HCT116 (cell line): Measurements from ENCODE around the gene TPD52L1. TPM values are rescaled to one million over a fixed set of nuclear protein-coding genes. Genes with fewer than 3 reads are reported as not detected.

Source experiments
- ATAC-seq: fragments of 200-7000 bp; cut with Tn5 transposase; 2 replicates; pipeline ENCODE4 v1.9.1; 2020; ENCODE audit warnings: mild to moderate bottlenecking, moderate library complexity
- BruUV-seq: library from RNA; stranded (reverse); fragments of 400-500 nt; replicated peaks from 2 replicates; lab custom pipeline; 2021; lab: Mats Ljungman, UMichigan
- CTCF ChIA-PET: fragments of 300-600 bp; sonication (Branson Sonifier 250); formaldehyde crosslinking; loops from one replicate; lab custom pipeline; 2021; ENCODE audit warnings: antibody characterized with exemption; lab: Charles Lee
- POLR2A ChIA-PET: fragments of 300-600, 350-600 bp; sonication (Branson Sonifier 250); formaldehyde crosslinking; loops from one replicate; lab custom pipeline; 2021; ENCODE audit warnings: antibody characterized with exemption; lab: Charles Lee
- RAD21 ChIA-PET, 2 experiments: fragments of 300-600 bp; sonication (Branson Sonifier 250); formaldehyde crosslinking; loops; one replicate each; lab custom pipeline; 2023; ENCODE audit warnings: low total read pairs in 2 of 2; ENCODE audit not compliant: uncharacterized antibody in 2 of 2, unreplicated experiment in 2 of 2, low non-redundant PET in 1 of 2; lab: Charles Lee
- DNase-seq: peaks from one replicate; pipeline ENCODE4 v3.0.0-alpha.2; 2010; ENCODE audit warnings: low read depth, low spot score
- H2AFZ ChIP-seq: fragments of 200-600 bp; shearing (Covaris generic), sonication (generic); 2 replicates; pipeline ENCODE4 v1.6.1; 2017; ENCODE audit warnings: low read depth, mixed run types, mixed read lengths, antibody characterized with exemption, low read length; ENCODE audit not compliant: poor library complexity, severe bottlenecking
- H3K27ac ChIP-seq: 2 replicates; pipeline ENCODE4 v1.5.1; 2012; ENCODE audit warnings: low read depth, low read length
- H3K27me3 ChIP-seq: fragments of 200-600 bp; sonication (generic); 2 replicates; pipeline ENCODE4 v1.6.1; 2016; ENCODE audit warnings: mixed run types, low read length, mixed read lengths; ENCODE audit not compliant: insufficient read depth
- H3K36me3 ChIP-seq, 2 experiments: fragments of 200-500 bp in 1 of 2; fragments of 200-600 bp in 1 of 2; sonication (Bioruptor generic) in 1 of 2; sonication (generic) in 1 of 2; 2 replicates each; pipeline versions ENCODE4 v1.5.1 to v1.6.1; 2014 to 2016; ENCODE audit warnings: low read length in 2 of 2, inconsistent platforms in 1 of 2, mixed read lengths in 1 of 2, mixed run types in 1 of 2; ENCODE audit not compliant: insufficient read depth in 2 of 2, control insufficient read depth in 1 of 2
- H3K4me1 ChIP-seq, 2 experiments: fragments of 200-600 bp in 1 of 2; sonication (generic) in 1 of 2; 2 replicates each; pipeline versions ENCODE4 v1.5.1 to v1.6.1; 2012 to 2017; ENCODE audit warnings: low read length in 2 of 2, inconsistent platforms in 1 of 2, mild to moderate bottlenecking in 1 of 2, mixed read lengths in 1 of 2, mixed run types in 1 of 2, moderate library complexity in 1 of 2; ENCODE audit not compliant: insufficient read depth in 2 of 2, control insufficient read depth in 1 of 2
- H3K4me2 ChIP-seq: fragments of 200-600 bp; sonication (generic); 2 replicates; pipeline ENCODE4 v1.6.1; 2017; ENCODE audit warnings: mixed run types, low read length, mixed read lengths
- H3K4me3 ChIP-seq, 2 experiments: fragments of 200-600 bp in 1 of 2; sonication (generic) in 1 of 2; replicated peaks in 1 of 2; 2 replicates each; pipeline ENCODE4 v1.5.1; 2011 to 2016; ENCODE audit warnings: low read length in 2 of 2, control low read depth in 1 of 2, low read depth in 1 of 2, mild to moderate bottlenecking in 1 of 2, mixed read lengths in 1 of 2, mixed run types in 1 of 2
- H3K79me2 ChIP-seq: fragments of 200-600 bp; sonication (generic); 2 replicates; pipeline ENCODE4 v1.6.1; 2017; ENCODE audit warnings: mild to moderate bottlenecking, mixed run types, low read length, moderate library complexity, mixed read lengths; ENCODE audit not compliant: insufficient read depth
- H3K9ac ChIP-seq: fragments of 200-600 bp; sonication (generic); 2 replicates; pipeline ENCODE4 v1.6.1; 2016; ENCODE audit warnings: low read length, mixed read lengths
- H3K9me2 ChIP-seq: fragments of 200-600 bp; sonication (generic), shearing (Covaris generic); 2 replicates; pipeline ENCODE4 v1.6.1; 2017; ENCODE audit warnings: mixed run types, mild to moderate bottlenecking, moderate library complexity; ENCODE audit not compliant: insufficient read depth
- H3K9me3 ChIP-seq, 2 experiments: fragments of 200-500 bp in 1 of 2; fragments of 200-600 bp in 1 of 2; sonication (Bioruptor generic) in 1 of 2; sonication (generic) in 1 of 2; 2 replicates each; pipeline ENCODE4 v1.6.1; 2014 to 2017; ENCODE audit warnings: low read length in 2 of 2, mixed read lengths in 2 of 2, inconsistent platforms in 1 of 2, low read depth in 1 of 2, mild to moderate bottlenecking in 1 of 2, mixed run types in 1 of 2, moderate library complexity in 1 of 2; ENCODE audit not compliant: control insufficient read depth in 1 of 2, insufficient read depth in 1 of 2
- H4K20me1 ChIP-seq: fragments of 200-600 bp; sonication (generic), shearing (Covaris generic); 2 replicates; pipeline ENCODE4 v1.6.1; 2017; ENCODE audit warnings: mixed run types, mild to moderate bottlenecking, moderate library complexity; ENCODE audit not compliant: insufficient read depth
- CBX3 ChIP-seq: IDR thresholded peaks from 2 replicates; pipeline ENCODE4 v1.6.1; 2012; ENCODE audit warnings: low read depth
- CEBPB ChIP-seq: IDR thresholded peaks from 2 replicates; pipeline ENCODE4 v1.6.1; 2012; ENCODE audit warnings: low read depth
- FOSL1 ChIP-seq: IDR thresholded peaks from 2 replicates; pipeline ENCODE4 v1.6.1; 2012; ENCODE audit warnings: low read depth
- JUND ChIP-seq: IDR thresholded peaks from 2 replicates; pipeline ENCODE4 v1.6.1; 2012
- POLR2AphosphoS5 ChIP-seq: IDR thresholded peaks from 2 replicates; pipeline ENCODE4 v1.6.1; 2011; ENCODE audit warnings: mild to moderate bottlenecking, low read depth, low read length, moderate library complexity
- RAD21 ChIP-seq: IDR thresholded peaks from 2 replicates; pipeline ENCODE4 v1.6.1; 2012; ENCODE audit warnings: low read depth, mild to moderate bottlenecking
- SIN3A ChIP-seq: IDR thresholded peaks from 2 replicates; pipeline ENCODE4 v1.6.1; 2012; ENCODE audit warnings: low read depth
- SP1 ChIP-seq: IDR thresholded peaks from 2 replicates; pipeline ENCODE4 v1.6.1; 2012; ENCODE audit warnings: low read depth
- TCF7L2 ChIP-seq: IDR thresholded peaks from 2 replicates; pipeline ENCODE4 v1.7.0; 2011; ENCODE audit warnings: borderline replicate concordance, inconsistent platforms; ENCODE audit not compliant: insufficient read depth, insufficient read length; ENCODE audit errors: extremely low read depth
- YY1 ChIP-seq: IDR thresholded peaks from 2 replicates; pipeline ENCODE4 v1.6.1; 2011; ENCODE audit warnings: low read length, low read depth, moderate library complexity, mild to moderate bottlenecking; ENCODE audit not compliant: insufficient replicate concordance; ENCODE audit errors: extremely low read depth
- ZFX ChIP-seq: fragments of 450-650 bp; IDR thresholded peaks from 2 replicates; pipeline ENCODE4 v1.6.1; 2017
- ZNF274 ChIP-seq: fragments of 200-500 bp; sonication (Bioruptor generic); IDR thresholded peaks from 2 replicates; pipeline ENCODE4 v1.6.1; 2014; ENCODE audit warnings: mild to moderate bottlenecking, low read depth, low read length, inconsistent platforms
- intact Hi-C: fragments of 100-400 bp; cut with micrococcal nuclease; formaldehyde crosslinking; loops from 2 replicates; pipeline ENCODE4 v1.10.0; 2022
- total RNA-seq: library from RNA; stranded (reverse); gene quantifications from one replicate; pipeline ENCODE4 v1.2.1, GENCODE V29; 2021; ENCODE audit not compliant: unreplicated experiment
- TF ChIP-seq, protein P1 (sequence below): IDR thresholded peaks from 2 replicates; pipeline ENCODE4 v1.6.1; 2012; ENCODE audit warnings: low read depth
- TF ChIP-seq, protein P2 (sequence below): IDR thresholded peaks from 2 replicates; pipeline ENCODE4 v1.6.1; 2012
- TF ChIP-seq, protein P3 (sequence below): IDR thresholded peaks from 2 replicates; pipeline ENCODE4 v1.6.1; 2012
- TF ChIP-seq, protein P4 (sequence below): IDR thresholded peaks from 2 replicates; pipeline ENCODE4 v1.6.1; 2011; ENCODE audit warnings: mild to moderate bottlenecking, low read length, moderate library complexity; ENCODE audit not compliant: insufficient replicate concordance; ENCODE audit errors: extremely low read depth

The TPD52L1 gene
- total RNA-seq, 1 experiment from 2014 or later = 64.1 TPM

DNA sequence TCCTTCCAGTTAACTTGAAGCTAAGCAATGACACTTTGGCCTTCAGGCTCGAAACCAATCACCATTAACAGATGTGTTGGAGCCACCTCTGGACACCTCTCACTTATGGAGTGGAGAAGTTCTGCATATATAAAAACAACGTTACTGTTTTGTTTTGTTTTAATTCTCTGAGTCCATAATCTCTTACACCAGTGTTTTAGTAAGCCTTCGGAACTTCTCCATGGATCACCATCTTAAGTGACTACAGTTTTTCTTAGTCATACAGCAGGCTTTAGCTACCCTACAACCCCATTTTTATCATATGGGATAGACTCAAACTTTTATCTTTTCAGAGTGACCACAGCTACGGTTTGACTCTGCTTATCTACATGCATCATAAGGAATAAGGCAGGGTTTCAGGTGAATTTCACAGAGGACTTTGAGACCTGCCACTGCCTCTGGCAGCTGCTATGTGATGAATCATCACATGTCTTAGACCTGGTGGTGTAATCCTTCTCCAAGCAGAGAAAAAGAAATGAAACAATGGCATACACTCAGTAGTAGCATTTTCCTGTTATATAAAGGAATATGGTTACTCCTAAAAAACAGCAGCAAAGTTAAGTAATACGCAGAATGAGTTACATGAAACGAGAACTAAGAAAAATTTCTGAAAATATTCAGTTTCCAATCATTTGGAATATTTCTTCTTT, 153.7 kb downstream of the TPD52L1 start:
- Histone ChIP-seq H3K9ac (no peak overlapping the region), H3K36me3 (no peaks in the 10 kb centered on the region), H3K4me2 (no peak overlapping the region), H3K27ac (no peak overlapping the region), H3K27me3 (no peaks in the 10 kb centered on the region), H3K79me2 (no peaks in the 10 kb centered on the region), H3K9me3 (no peaks in the 10 kb centered on the region), H3K9me2 (no peaks in the 10 kb centered on the region), H4K20me1 (no peaks in the 10 kb centered on the region), H3K4me1 (peaks cover 0 to under 1% of the 10 kb centered on the region in 2 experiments; a peak in 2 of 4 replicates), H2AFZ (no peak overlapping the region), H3K4me3 (no peak overlapping the region)
- ChIA-PET RAD21 (no interaction called here), CTCF (interaction anchor here (1.0 kb wide), 1 partner anchor 446 kb away, joined by 3 read pairs; no protein-coding TSS in a partner anchor), POLR2A (no interaction called here)
- DNase-seq (no peak), ATAC-seq (no peak)
- no TSS peak for BruUV-seq
- TF ChIP-seq, protein P1, sequence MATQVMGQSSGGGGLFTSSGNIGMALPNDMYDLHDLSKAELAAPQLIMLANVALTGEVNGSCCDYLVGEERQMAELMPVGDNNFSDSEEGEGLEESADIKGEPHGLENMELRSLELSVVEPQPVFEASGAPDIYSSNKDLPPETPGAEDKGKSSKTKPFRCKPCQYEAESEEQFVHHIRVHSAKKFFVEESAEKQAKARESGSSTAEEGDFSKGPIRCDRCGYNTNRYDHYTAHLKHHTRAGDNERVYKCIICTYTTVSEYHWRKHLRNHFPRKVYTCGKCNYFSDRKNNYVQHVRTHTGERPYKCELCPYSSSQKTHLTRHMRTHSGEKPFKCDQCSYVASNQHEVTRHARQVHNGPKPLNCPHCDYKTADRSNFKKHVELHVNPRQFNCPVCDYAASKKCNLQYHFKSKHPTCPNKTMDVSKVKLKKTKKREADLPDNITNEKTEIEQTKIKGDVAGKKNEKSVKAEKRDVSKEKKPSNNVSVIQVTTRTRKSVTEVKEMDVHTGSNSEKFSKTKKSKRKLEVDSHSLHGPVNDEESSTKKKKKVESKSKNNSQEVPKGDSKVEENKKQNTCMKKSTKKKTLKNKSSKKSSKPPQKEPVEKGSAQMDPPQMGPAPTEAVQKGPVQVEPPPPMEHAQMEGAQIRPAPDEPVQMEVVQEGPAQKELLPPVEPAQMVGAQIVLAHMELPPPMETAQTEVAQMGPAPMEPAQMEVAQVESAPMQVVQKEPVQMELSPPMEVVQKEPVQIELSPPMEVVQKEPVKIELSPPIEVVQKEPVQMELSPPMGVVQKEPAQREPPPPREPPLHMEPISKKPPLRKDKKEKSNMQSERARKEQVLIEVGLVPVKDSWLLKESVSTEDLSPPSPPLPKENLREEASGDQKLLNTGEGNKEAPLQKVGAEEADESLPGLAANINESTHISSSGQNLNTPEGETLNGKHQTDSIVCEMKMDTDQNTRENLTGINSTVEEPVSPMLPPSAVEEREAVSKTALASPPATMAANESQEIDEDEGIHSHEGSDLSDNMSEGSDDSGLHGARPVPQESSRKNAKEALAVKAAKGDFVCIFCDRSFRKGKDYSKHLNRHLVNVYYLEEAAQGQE = no peak
- TF ChIP-seq, protein P2, sequence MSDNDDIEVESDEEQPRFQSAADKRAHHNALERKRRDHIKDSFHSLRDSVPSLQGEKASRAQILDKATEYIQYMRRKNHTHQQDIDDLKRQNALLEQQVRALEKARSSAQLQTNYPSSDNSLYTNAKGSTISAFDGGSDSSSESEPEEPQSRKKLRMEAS = no peak
- no peak for TF ChIP-seq ZFX
- no peak for TF ChIP-seq RAD21
- TF ChIP-seq SIN3A = no peak
- TF ChIP-seq TCF7L2 = no peak
- no peak for TF ChIP-seq JUND
- TF ChIP-seq, protein P3, sequence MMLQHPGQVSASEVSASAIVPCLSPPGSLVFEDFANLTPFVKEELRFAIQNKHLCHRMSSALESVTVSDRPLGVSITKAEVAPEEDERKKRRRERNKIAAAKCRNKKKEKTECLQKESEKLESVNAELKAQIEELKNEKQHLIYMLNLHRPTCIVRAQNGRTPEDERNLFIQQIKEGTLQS = no peak
- TF ChIP-seq CEBPB = no peak
- no peak for TF ChIP-seq YY1
- TF ChIP-seq FOSL1 = no peak
- TF ChIP-seq SP1 = no peak
- TF ChIP-seq POLR2AphosphoS5 = no peak
- no peak for TF ChIP-seq ZNF274
- TF ChIP-seq, protein P4, sequence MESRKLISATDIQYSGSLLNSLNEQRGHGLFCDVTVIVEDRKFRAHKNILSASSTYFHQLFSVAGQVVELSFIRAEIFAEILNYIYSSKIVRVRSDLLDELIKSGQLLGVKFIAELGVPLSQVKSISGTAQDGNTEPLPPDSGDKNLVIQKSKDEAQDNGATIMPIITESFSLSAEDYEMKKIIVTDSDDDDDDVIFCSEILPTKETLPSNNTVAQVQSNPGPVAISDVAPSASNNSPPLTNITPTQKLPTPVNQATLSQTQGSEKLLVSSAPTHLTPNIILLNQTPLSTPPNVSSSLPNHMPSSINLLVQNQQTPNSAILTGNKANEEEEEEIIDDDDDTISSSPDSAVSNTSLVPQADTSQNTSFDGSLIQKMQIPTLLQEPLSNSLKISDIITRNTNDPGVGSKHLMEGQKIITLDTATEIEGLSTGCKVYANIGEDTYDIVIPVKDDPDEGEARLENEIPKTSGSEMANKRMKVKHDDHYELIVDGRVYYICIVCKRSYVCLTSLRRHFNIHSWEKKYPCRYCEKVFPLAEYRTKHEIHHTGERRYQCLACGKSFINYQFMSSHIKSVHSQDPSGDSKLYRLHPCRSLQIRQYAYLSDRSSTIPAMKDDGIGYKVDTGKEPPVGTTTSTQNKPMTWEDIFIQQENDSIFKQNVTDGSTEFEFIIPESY = no peak
- no peak for TF ChIP-seq CBX3
- intact Hi-C loops = no loop called here
